Measurements from ENCODE around the gene PANK2.

DNA sequence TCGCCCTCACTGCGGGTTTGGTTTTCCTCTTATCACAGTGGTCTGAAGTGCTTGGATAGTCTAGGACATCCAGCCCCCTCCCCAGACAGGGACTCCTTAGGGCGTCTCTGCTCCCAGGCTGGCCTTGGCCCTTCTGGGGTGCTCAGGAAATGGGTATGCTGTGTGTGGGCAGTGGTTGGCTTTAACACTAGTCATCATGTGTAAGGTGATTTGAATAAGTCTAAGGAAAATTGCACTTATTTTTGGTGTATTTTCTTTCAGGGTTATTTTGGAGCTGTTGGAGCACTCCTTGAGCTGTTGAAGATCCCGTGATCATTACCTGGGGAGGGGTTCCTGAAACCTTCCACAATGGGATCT is 33.8 kb downstream of the PANK2 start:
- TF ChIP-seq, protein P1, sequence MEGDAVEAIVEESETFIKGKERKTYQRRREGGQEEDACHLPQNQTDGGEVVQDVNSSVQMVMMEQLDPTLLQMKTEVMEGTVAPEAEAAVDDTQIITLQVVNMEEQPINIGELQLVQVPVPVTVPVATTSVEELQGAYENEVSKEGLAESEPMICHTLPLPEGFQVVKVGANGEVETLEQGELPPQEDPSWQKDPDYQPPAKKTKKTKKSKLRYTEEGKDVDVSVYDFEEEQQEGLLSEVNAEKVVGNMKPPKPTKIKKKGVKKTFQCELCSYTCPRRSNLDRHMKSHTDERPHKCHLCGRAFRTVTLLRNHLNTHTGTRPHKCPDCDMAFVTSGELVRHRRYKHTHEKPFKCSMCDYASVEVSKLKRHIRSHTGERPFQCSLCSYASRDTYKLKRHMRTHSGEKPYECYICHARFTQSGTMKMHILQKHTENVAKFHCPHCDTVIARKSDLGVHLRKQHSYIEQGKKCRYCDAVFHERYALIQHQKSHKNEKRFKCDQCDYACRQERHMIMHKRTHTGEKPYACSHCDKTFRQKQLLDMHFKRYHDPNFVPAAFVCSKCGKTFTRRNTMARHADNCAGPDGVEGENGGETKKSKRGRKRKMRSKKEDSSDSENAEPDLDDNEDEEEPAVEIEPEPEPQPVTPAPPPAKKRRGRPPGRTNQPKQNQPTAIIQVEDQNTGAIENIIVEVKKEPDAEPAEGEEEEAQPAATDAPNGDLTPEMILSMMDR (conservative IDR thresholded peaks at IDR 0.05; ENCODE audit: low read depth in 2 of 2), result no peak
- TF ChIP-seq ZNF331 (CRISPR knock-in tag; IDR thresholded peaks at IDR 0.05; ENCODE audit: low read depth), result no peak
- no peak for TF ChIP-seq POLR2AphosphoS5 (IDR thresholded peaks at IDR 0.05; ENCODE audit: low read depth)
- TF ChIP-seq STAT1 (IDR thresholded peaks at IDR 0.05; ENCODE audit: unreplicated experiment), result no peak
- no peak for TF ChIP-seq EZH2 (IDR thresholded peaks at IDR 0.05; ENCODE audit: low read depth, unreplicated experiment)
- no peak for TF ChIP-seq EZH2phosphoT487 (IDR thresholded peaks at IDR 0.05; ENCODE audit: unreplicated experiment)
- TF ChIP-seq, protein P2, sequence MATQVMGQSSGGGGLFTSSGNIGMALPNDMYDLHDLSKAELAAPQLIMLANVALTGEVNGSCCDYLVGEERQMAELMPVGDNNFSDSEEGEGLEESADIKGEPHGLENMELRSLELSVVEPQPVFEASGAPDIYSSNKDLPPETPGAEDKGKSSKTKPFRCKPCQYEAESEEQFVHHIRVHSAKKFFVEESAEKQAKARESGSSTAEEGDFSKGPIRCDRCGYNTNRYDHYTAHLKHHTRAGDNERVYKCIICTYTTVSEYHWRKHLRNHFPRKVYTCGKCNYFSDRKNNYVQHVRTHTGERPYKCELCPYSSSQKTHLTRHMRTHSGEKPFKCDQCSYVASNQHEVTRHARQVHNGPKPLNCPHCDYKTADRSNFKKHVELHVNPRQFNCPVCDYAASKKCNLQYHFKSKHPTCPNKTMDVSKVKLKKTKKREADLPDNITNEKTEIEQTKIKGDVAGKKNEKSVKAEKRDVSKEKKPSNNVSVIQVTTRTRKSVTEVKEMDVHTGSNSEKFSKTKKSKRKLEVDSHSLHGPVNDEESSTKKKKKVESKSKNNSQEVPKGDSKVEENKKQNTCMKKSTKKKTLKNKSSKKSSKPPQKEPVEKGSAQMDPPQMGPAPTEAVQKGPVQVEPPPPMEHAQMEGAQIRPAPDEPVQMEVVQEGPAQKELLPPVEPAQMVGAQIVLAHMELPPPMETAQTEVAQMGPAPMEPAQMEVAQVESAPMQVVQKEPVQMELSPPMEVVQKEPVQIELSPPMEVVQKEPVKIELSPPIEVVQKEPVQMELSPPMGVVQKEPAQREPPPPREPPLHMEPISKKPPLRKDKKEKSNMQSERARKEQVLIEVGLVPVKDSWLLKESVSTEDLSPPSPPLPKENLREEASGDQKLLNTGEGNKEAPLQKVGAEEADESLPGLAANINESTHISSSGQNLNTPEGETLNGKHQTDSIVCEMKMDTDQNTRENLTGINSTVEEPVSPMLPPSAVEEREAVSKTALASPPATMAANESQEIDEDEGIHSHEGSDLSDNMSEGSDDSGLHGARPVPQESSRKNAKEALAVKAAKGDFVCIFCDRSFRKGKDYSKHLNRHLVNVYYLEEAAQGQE (IDR thresholded peaks at IDR 0.05; ENCODE audit: unreplicated experiment), result no peak

Measured in GM23338 (cell line).